K562 treated with DMSO at 1 percent for 24 hours (cell line): ENCODE data around the gene ATN1. TPM values are rescaled to one million over a fixed set of nuclear protein-coding genes. Genes with fewer than 3 reads are reported as not detected.

ENCODE experiments used
- total RNA-seq: library from RNA; unstranded; fragments of 300-600 nt; gene quantifications from 2 replicates; pipeline ENCODE4 v1.2.3, GENCODE V29; 2022; ENCODE audit warnings: low read depth; ENCODE audit not compliant: insufficient read depth

The ATN1 gene
- total RNA-seq: 46.0 and 52.1 TPM in 2 replicates

GRCh38 chr12:6927379-6928021 is at the start of gene ATN1:
ATN1 (plus strand) TSS chr12:6927959; CDS start chr12:6934002, 6,043 bp downstream.

GRCh38 chr12:6904280-6905276 is 23.2 kb upstream of the ATN1 start, which contains the start of gene LRRC23:
LRRC23 (plus strand) TSS chr12:6904822; CDS start chr12:6905634, 812 bp downstream.

GRCh38 chr12:6914246-6914946 is 13.4 kb upstream of the ATN1 start, which contains the start of gene ENO2:
ENO2 (plus strand) TSS chr12:6914580; CDS start chr12:6915833, 1,253 bp downstream.

GRCh38 chr12:6943722-6944380 is 16.1 kb downstream of the ATN1 start, which contains the start of the genes C12orf57 and RNU7-1:
C12orf57 (plus strand) TSS chr12:6944022; CDS start chr12:6944122, 100 bp downstream.
RNU7-1 (plus strand) TSS chr12:6943816.

DNA sequence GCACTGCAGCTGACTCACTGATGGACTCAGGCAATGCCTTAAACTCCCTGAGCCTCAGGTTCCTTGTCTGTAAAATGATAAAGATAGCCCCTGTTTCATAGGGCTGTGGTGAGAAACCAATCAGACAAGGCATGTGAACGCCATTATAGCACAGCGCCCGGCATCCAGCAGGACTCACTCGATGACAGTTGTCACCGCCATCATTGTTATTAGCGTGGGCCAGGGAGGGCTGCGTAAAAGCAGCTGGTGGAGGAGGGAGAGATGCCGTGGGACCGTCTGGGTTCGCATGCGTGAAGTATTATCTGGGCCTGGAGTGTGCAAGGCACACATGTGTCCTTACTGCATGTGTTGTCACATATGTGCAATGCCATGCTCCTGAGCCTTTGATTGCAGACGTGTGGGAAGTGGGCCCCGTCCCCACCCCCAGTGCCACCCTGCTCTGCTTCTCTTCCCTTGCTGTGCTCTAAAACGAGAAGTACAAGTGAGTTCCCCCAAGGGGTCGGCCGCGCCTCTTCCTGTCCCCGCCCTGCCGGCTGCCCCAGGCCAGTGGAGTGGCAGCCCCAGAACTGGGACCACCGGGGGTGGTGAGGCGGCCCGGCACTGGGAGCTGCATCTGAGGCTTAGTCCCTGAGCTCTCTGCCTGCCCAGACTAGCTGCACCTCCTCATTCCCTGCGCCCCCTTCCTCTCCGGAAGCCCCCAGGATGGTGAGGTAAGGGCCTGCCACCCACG is 23.2 kb downstream of the ATN1 start, which contains the start of gene PTPN6:
Gene PTPN6 (plus strand): TSS at position 546 of the 730 bp plus-strand sequence. CDS start 157 bp downstream, at position 703.

Other genes with a start within 250 kb of the ATN1 start
- gene ZNF384, start 238.6 kb upstream of the ATN1 start, total RNA-seq: 31.4 and 35.4 TPM in 2 replicates
- 0.10 TPM in 1 of 2 replicates, not detected in the other for gene PIANP, start 227.1 kb upstream of the ATN1 start, total RNA-seq
- gene COPS7A, start 203.9 kb upstream of the ATN1 start, total RNA-seq: 35.9 and 39.5 TPM in 2 replicates
- 177 and 185 TPM in 2 replicates for gene MLF2, start 174.8 kb upstream of the ATN1 start, total RNA-seq
- gene PTMS, start 161.6 kb upstream of the ATN1 start, total RNA-seq: 448 and 520 TPM in 2 replicates
- 0.81 and 1.1 TPM in 2 replicates for gene LAG3, start 155.4 kb upstream of the ATN1 start, total RNA-seq
- gene CD4, start 138.4 kb upstream of the ATN1 start, total RNA-seq: 0.10 TPM in 1 of 2 replicates, not detected in the other
- gene GPR162, start 106.1 kb upstream of the ATN1 start, total RNA-seq: 3.4 and 5.0 TPM in 2 replicates
- gene P3H3, start 99.6 kb upstream of the ATN1 start, total RNA-seq: 16.1 and 17.8 TPM in 2 replicates
- gene GNB3, start 87.0 kb upstream of the ATN1 start, total RNA-seq: 1.3 and 1.7 TPM in 2 replicates
- gene CDCA3, start 76.7 kb upstream of the ATN1 start, total RNA-seq: 26.4 and 26.9 TPM in 2 replicates
- 73.2 and 74.7 TPM in 2 replicates for gene USP5, start 75.8 kb upstream of the ATN1 start, total RNA-seq
- gene TPI1, start 60.4 kb upstream of the ATN1 start, total RNA-seq: 522 and 527 TPM in 2 replicates
- 8.9 and 12.1 TPM in 2 replicates for gene SPSB2, start 54.7 kb upstream of the ATN1 start, total RNA-seq
- gene LRRC23, start 23.1 kb upstream of the ATN1 start, total RNA-seq: 7.1 and 9.8 TPM in 2 replicates
- 36.4 and 37.6 TPM in 2 replicates for gene ENO2, start 13.4 kb upstream of the ATN1 start, total RNA-seq
- not detected in 2 replicates for gene RNU7-1, start 15.9 kb downstream of the ATN1 start, total RNA-seq
- 433 and 493 TPM in 2 replicates for gene C12orf57, start 16.1 kb downstream of the ATN1 start, total RNA-seq
- gene PTPN6, start 23.4 kb downstream of the ATN1 start, total RNA-seq: 14.6 and 18.9 TPM in 2 replicates
- 260 and 269 TPM in 2 replicates for gene PHB2, start 42.7 kb downstream of the ATN1 start, total RNA-seq
- 17.6 and 18.3 TPM in 2 replicates for gene EMG1, start 43.0 kb downstream of the ATN1 start, total RNA-seq
- gene LPCAT3, start 90.5 kb downstream of the ATN1 start, total RNA-seq: 26.2 and 26.8 TPM in 2 replicates
- 1.6 and 2.9 TPM in 2 replicates for gene C1S, start 132.8 kb downstream of the ATN1 start, total RNA-seq
- gene C1R, start 164.5 kb downstream of the ATN1 start, total RNA-seq: 2.5 and 3.7 TPM in 2 replicates
- gene C1RL, start 181.3 kb downstream of the ATN1 start, total RNA-seq: 17.1 and 24.0 TPM in 2 replicates
- 4.4 and 5.5 TPM in 2 replicates for gene RBP5, start 200.9 kb downstream of the ATN1 start, total RNA-seq
- 19.2 and 26.5 TPM in 2 replicates for gene CLSTN3, start 202.4 kb downstream of the ATN1 start, total RNA-seq